Measurements from ENCODE around the gene BCR. TPM values are rescaled to one million over a fixed set of nuclear protein-coding genes. Genes with fewer than 3 reads are reported as not detected.

The BCR gene
- total and polyA plus RNA-seq, 2 donors from 2014 or later = 45.0 to 97.7 TPM

- H3K4me3 ChIP-seq (ENCODE audit: low read length in 3 of 3) = no peak overlapping the region
- intact Hi-C loops (cut with DNase I) = no loop called here
- TF ChIP-seq CTCF (IDR thresholded peaks at IDR 0.05; ENCODE audit: borderline replicate concordance, extremely low read depth, insufficient read depth) = no peak
- H3K27ac ChIP-seq (ENCODE audit: low read depth in 2 of 2, low read length in 2 of 2) = no peak overlapping the region
- H3K4me1 ChIP-seq (ENCODE audit: control insufficient read depth in 2 of 3, insufficient read depth in 2 of 3, low read depth in 1 of 3, low read length in 3 of 3) = peaks cover 0 to 14% (median 12%) of the 10 kb centered on the region in 3 donors
- peaks cover 6 to 45% (median 33%) of the 10 kb centered on the region in 3 donors for H3K36me3 ChIP-seq (ENCODE audit: control insufficient read depth in 2 of 3, insufficient read depth in 3 of 3, low read length in 3 of 3)
- FAIRE-seq (no peak), DNase-seq (no peak)
- no peak overlapping the region for H3K9ac ChIP-seq (ENCODE audit: low read length in 3 of 3)
- H3K9me3 ChIP-seq (ENCODE audit: control insufficient read depth in 2 of 3, insufficient read depth in 1 of 3, low read length in 3 of 3) = no peaks in the 10 kb centered on the region
- H3K27me3 ChIP-seq (ENCODE audit: control insufficient read depth, insufficient read depth, low read length) = no peaks in the 10 kb centered on the region
Observed at GRCh38 chr22:23275751-23276150, 95.4 kb downstream of the BCR start.

- DNase-seq (no peak), FAIRE-seq (no peak)
- Histone ChIP-seq H3K27me3 (ENCODE audit: control insufficient read depth, insufficient read depth, low read length) (no peaks in the 10 kb centered on the region), H3K4me1 (ENCODE audit: control insufficient read depth in 2 of 3, insufficient read depth in 2 of 3, low read depth in 1 of 3, low read length in 3 of 3) (peaks cover 0 to 16% (median 4%) of the 10 kb centered on the region in 3 donors), H3K27ac (ENCODE audit: low read depth in 2 of 2, low read length in 2 of 2) (no peak overlapping the region), H3K9me3 (ENCODE audit: control insufficient read depth in 2 of 3, insufficient read depth in 1 of 3, low read length in 3 of 3) (no peaks in the 10 kb centered on the region), H3K4me3 (ENCODE audit: low read length in 3 of 3) (no peak overlapping the region), H3K36me3 (ENCODE audit: control insufficient read depth in 2 of 3, insufficient read depth in 3 of 3, low read length in 3 of 3) (peaks cover 6 to 45% (median 33%) of the 10 kb centered on the region in 3 donors), H3K9ac (ENCODE audit: low read length in 3 of 3) (no peak overlapping the region)
- intact Hi-C loops (cut with DNase I) = no loop called here
- TF ChIP-seq CTCF (IDR thresholded peaks at IDR 0.05; ENCODE audit: borderline replicate concordance, extremely low read depth, insufficient read depth) = no peak
Observed at GRCh38 chr22:23276656-23277582, 96.6 kb downstream of the BCR start.

GRCh38 chr22:23277583-23278295, 97.4 kb downstream of the BCR start:
- intact Hi-C loops (cut with DNase I) = no loop called here
- Histone ChIP-seq H3K27me3 (ENCODE audit: control insufficient read depth, insufficient read depth, low read length) (no peaks in the 10 kb centered on the region), H3K36me3 (ENCODE audit: control insufficient read depth in 2 of 3, insufficient read depth in 3 of 3, low read length in 3 of 3) (peaks cover 6 to 37% (median 28%) of the 10 kb centered on the region in 3 donors), H3K4me1 (ENCODE audit: control insufficient read depth in 2 of 3, insufficient read depth in 2 of 3, low read depth in 1 of 3, low read length in 3 of 3) (peaks cover 0 to 16% (median 4%) of the 10 kb centered on the region in 3 donors), H3K9ac (ENCODE audit: low read length in 3 of 3) (no peak overlapping the region), H3K27ac (ENCODE audit: low read depth in 2 of 2, low read length in 2 of 2) (no peak overlapping the region), H3K9me3 (ENCODE audit: control insufficient read depth in 2 of 3, insufficient read depth in 1 of 3, low read length in 3 of 3) (no peaks in the 10 kb centered on the region), H3K4me3 (ENCODE audit: low read length in 3 of 3) (no peak overlapping the region)
- DNase-seq (no peak), FAIRE-seq (no peak)
- TF ChIP-seq CTCF (IDR thresholded peaks at IDR 0.05; ENCODE audit: borderline replicate concordance, extremely low read depth, insufficient read depth) = no peak
